Measurements from ENCODE around the gene RNF43.

DNA sequence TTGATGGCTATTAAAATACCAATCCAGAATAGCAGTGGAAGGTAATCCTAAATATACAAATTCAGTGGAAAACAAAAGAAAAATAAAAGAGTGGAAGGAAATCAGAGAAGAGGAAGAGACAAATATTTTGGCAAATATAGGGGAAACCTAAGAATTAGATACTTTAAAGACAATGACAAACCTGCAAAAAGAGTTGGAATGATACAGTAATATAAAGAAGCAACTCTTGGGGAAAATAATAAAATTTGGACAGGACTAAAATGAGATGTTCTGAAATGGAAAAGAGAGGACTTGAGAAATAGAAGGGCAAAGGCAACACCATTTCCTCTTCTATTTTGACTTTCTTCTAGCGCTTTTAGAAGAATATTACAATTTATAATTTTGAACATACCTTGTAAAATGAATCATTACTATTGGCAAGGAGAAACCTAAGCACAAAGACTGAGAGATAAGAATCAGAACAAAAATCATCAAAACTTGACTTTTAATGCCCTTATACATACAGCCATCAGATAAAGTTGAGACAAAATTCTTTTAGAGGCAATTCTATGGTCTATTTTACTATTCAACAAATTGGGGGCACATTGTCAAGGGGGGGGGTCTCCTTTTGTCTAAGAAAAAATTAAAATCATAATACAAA, 5.2 kb downstream of the RNF43 start:
- TF ChIP-seq, protein P1, sequence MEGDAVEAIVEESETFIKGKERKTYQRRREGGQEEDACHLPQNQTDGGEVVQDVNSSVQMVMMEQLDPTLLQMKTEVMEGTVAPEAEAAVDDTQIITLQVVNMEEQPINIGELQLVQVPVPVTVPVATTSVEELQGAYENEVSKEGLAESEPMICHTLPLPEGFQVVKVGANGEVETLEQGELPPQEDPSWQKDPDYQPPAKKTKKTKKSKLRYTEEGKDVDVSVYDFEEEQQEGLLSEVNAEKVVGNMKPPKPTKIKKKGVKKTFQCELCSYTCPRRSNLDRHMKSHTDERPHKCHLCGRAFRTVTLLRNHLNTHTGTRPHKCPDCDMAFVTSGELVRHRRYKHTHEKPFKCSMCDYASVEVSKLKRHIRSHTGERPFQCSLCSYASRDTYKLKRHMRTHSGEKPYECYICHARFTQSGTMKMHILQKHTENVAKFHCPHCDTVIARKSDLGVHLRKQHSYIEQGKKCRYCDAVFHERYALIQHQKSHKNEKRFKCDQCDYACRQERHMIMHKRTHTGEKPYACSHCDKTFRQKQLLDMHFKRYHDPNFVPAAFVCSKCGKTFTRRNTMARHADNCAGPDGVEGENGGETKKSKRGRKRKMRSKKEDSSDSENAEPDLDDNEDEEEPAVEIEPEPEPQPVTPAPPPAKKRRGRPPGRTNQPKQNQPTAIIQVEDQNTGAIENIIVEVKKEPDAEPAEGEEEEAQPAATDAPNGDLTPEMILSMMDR (IDR thresholded peaks at IDR 0.05; ENCODE audit: poor library complexity, severe bottlenecking) = no peak
- TF ChIP-seq EZH2 (IDR thresholded peaks at IDR 0.05; ENCODE audit: borderline replicate concordance, insufficient read depth, low read length, poor library complexity, severe bottlenecking) (no peak), EP300 (conservative IDR thresholded peaks at IDR 0.05; ENCODE audit: poor library complexity, severe bottlenecking) (no peak), POLR2AphosphoS5 (IDR thresholded peaks at IDR 0.05) (no peak), SMC3 (conservative IDR thresholded peaks at IDR 0.05; ENCODE audit: poor library complexity) (no peak)

Measured in neural cell (in vitro differentiated cells).